AG04449 (cell line): Measurements from ENCODE around the gene C1orf232.

Experiments used
- CTCF ChIA-PET: fragments of 350-600 bp; formaldehyde crosslinking; extraction: SDS; loops from one replicate; lab custom pipeline; 2021; ENCODE audit warnings: antibody characterized with exemption; lab: Yijun Ruan, JAX
- POLR2A ChIA-PET: fragments of 400-600, 350-600 bp; formaldehyde crosslinking; extraction: SDS; loops from one replicate; lab custom pipeline; 2020; ENCODE audit warnings: antibody characterized with exemption, inconsistent platforms; lab: Yijun Ruan, JAX
- DNase-seq: peaks from one replicate; pipeline ENCODE4 v3.0.0-alpha.2; 2010; ENCODE audit warnings: low read depth, low spot score
- H3K4me3 ChIP-seq: 2 replicates; pipeline ENCODE4 v1.5.1; 2011; ENCODE audit warnings: low read depth, mild to moderate bottlenecking, control low read depth, low read length
- CTCF ChIP-seq: IDR thresholded peaks from one replicate; pipeline ENCODE4 v1.5.1; 2011; ENCODE audit warnings: mild to moderate bottlenecking, moderate library complexity, low read length, control low read depth, inconsistent platforms; ENCODE audit not compliant: insufficient read depth; ENCODE audit errors: missing control alignments

The C1orf232 gene

DNA sequence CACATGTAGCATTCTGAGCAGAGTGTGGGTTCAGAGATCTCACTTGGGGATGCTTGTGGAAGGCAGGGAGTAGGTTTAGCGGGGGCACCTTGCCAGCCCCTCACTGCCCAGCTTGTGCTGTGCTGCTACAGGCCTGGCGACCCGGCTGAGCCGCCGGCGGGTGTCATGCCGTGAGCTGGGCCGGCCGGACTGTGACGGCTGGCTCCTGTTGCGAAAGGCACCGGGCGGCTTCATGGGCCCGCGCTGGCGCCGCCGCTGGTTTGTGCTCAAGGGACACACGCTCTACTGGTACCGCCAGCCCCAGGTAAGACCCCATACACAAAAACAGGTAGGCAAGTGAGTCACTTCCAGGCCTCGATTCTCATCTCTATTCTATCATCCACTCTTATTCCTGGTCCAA is 16.1 kb upstream of the C1orf232 start:
- no peak for TF ChIP-seq CTCF
- CTCF ChIA-PET: interaction anchor here (0.9 to 1.9 kb wide), 2 partner anchors 12 to 17 kb away, joined by 3 to 4 read pairs; no protein-coding TSS in a partner anchor
- H3K4me3 ChIP-seq: no peak overlapping the region
- no peak for DNase-seq
- POLR2A ChIA-PET: no interaction called here

DNA sequence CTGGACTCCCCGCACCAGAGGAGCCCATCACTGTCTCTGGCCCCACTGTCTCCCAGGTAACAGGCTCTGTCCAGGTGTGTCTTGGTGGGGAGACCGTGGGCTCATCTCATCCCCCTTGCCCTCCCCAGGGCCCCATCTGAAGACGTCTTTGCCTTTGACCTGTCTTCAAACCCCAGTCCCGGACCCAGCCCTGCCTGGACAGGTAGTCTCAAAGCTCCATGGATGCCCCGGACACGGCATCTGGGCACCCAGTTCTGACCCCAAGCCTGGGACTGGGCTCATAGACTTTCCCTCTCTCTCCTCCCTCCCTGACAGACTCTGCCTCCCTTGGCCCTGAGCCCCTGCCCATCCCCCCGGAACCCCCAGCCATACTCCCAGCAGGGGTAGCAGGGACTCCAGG is 15.3 kb upstream of the C1orf232 start:
- DNase-seq: no peak
- TF ChIP-seq CTCF: no peak
- CTCF ChIA-PET: interaction anchor here (0.9 to 2.7 kb wide), 3 partner anchors 10 to 18 kb away, joined by 3 to 11 read pairs (median 7); partner anchors contain the start of gene ZNF593
- POLR2A ChIA-PET: no interaction called here
- no peak overlapping the region for H3K4me3 ChIP-seq

DNA sequence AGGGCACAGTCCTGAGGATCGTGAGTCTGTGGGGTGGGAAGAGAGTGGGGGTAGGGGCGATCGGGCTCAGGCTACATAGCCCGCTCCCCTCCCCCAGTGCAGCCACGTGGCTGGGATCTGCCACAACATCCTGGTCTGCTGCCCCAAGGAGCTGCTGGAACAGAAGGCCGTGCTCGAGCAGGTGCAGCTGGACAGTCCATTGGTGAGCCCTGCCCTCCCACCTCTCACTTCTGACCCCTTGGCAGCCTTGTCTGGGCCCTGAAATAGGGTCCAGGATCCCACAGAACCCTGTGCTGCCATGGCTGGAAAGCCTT is 13.6 kb upstream of the C1orf232 start:
- TF ChIP-seq CTCF: no peak
- DNase-seq: no peak
- ChIA-PET CTCF (interaction anchor here (0.5 to 2.7 kb wide), 5 partner anchors 9 to 37 kb away, joined by 3 to 11 read pairs (median 4); partner anchors contain the start of gene ZNF593), POLR2A (no interaction called here)
- no peak overlapping the region for H3K4me3 ChIP-seq

GRCh38 chr1:26181586-26182382 is 13.0 kb upstream of the C1orf232 start:
- no peak overlapping the region for H3K4me3 ChIP-seq
- ChIA-PET POLR2A (no interaction called here), CTCF (interaction anchor here (2.1 to 2.7 kb wide), 3 partner anchors 12 to 17 kb away, joined by 8 to 11 read pairs (median 11); partner anchors contain the start of gene ZNF593)
- DNase-seq: no peak
- no peak for TF ChIP-seq CTCF

DNA sequence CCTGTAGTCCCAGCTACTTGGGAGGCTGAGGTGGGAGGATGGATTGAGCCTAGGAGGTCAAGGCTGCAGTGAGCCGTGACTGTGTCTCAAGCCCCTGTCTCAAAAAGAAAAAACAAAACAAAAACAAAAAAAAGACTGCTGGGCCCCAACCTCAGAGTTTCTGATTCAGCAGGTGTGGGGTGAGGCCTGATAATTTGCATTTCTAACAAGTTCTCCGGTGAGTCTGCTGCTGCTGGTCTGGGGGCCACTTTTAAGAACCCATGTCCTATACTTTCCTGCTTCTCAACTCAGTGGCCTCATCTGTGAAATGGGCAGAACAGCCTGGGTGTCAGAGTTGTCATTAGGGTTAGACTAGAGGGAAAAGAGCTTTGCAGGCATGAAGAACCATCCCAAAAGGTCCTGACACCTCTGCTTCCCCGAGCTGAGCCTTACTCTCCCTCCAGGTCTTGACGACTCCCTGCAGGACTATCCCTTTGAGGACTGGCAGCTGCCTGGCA is 11.3 kb upstream of the C1orf232 start:
- no peak for TF ChIP-seq CTCF
- H3K4me3 ChIP-seq: no peak overlapping the region
- ChIA-PET CTCF (interaction anchor here (0.9 to 2.3 kb wide), 5 partner anchors 9 to 54 kb away, joined by 3 to 11 read pairs (median 4); partner anchors contain the start of genes CEP85, ZNF593 and ZNF593OS), POLR2A (no interaction called here)
- no peak for DNase-seq

DNA sequence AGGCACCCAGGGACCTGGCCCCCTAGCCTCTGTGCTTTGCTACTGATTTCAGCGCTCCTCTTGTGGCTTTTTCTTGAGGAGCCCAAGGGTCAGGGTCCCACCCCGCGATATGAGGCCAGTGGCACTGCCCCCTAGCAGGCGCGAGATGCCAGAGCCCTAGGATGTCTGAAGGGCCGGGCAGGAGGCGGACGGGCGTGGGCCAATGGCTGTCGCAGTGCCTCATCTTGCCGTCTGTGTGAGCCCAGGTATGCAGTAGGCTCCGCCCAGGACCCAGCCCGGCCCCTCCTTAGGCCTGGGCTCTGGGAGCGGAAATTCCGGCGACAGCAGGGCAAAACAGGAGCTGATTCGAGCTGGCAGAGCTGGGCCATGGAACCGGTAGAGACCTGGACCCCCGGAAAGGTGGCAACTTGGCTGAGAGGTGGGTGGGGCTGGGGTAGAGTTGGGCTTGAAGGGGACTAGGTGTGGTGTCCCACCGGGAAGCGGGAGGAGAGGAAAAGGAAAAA is 8.5 kb upstream of the C1orf232 start, which contains the start of gene CNKSR1:
Gene CNKSR1 (plus strand): TSS at position 310 of the 503 bp plus-strand sequence. CDS start 57 bp downstream, at position 367.
- CTCF ChIA-PET: interaction anchor here (1.3 to 2.1 kb wide), 5 partner anchors 7 to 145 kb away, joined by 4 to 11 read pairs (median 5); partner anchors contain the start of genes CEP85 and ZNF593
- no peak within 1 kb of the TSS for H3K4me3 ChIP-seq
- no peak for TF ChIP-seq CTCF
- no peak for DNase-seq
- POLR2A ChIA-PET: no interaction called here
